ENCODE results near the gene CACNA1I. TPM values are rescaled to one million over a fixed set of nuclear protein-coding genes. Genes with fewer than 3 reads are reported as not detected.

CACNA1I gene
- total RNA-seq, 1 donor from 2014 or later = 0.07 TPM

DNA sequence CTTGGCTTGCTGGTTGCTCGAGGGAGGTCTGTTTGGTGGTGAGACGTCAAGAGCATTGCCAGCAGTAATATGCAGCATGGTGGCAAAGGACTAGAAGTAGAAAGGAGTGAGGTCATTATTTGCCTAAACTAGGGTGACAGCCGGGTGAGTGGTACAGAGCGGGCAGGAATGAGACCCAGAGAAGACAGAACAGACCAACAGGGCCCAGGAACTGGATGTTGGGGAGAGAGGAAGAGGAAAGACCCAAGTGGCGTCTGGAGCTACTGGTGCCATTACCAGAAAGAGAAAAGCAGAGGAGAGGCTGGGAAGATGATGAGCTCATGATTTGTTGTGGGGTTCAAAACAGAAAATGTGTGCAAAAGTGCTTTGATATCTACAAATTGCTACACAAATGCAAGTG, 164.3 kb downstream of the CACNA1I start:
- peaks cover 17% of the 10 kb centered on the region for H3K4me1 Mint-ChIP-seq
- no peak for DNase-seq (ENCODE audit: low read depth, low spot score)
- H3K27ac Mint-ChIP-seq (ENCODE audit: unreplicated experiment) = no peak overlapping the region
- TF ChIP-seq, protein P1, sequence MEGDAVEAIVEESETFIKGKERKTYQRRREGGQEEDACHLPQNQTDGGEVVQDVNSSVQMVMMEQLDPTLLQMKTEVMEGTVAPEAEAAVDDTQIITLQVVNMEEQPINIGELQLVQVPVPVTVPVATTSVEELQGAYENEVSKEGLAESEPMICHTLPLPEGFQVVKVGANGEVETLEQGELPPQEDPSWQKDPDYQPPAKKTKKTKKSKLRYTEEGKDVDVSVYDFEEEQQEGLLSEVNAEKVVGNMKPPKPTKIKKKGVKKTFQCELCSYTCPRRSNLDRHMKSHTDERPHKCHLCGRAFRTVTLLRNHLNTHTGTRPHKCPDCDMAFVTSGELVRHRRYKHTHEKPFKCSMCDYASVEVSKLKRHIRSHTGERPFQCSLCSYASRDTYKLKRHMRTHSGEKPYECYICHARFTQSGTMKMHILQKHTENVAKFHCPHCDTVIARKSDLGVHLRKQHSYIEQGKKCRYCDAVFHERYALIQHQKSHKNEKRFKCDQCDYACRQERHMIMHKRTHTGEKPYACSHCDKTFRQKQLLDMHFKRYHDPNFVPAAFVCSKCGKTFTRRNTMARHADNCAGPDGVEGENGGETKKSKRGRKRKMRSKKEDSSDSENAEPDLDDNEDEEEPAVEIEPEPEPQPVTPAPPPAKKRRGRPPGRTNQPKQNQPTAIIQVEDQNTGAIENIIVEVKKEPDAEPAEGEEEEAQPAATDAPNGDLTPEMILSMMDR (conservative IDR thresholded peaks at IDR 0.05) = no peak
- peaks cover 2% of the 10 kb centered on the region for H3K9me3 Mint-ChIP-seq
- peaks cover 13% of the 10 kb centered on the region for H3K27me3 Mint-ChIP-seq (ENCODE audit: low read depth)
- no peak overlapping the region for H3K4me3 Mint-ChIP-seq
- H3K36me3 Mint-ChIP-seq (ENCODE audit: low read depth) = no peaks in the 10 kb centered on the region

DNA sequence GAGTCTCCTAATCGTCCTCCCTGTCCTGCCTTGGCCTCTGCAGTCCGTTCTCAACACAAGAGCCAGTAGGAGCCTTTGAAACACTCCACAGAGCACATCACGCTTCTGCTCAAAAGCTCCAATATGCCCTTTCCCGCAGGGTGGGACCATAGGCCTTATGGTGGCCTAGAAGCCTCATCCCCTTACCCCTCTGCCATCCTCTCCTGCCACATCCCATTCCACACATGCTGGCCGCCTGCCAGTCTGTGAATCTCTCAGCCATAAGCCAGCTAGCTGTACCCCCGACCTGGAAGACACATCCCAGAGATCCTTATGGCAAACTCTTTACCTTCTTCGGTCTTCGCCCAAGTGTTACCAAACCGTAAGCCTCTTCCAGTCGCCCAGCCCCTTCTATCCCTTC, 165.2 kb downstream of the CACNA1I start:
- TF ChIP-seq, protein P1 (conservative IDR thresholded peaks at IDR 0.05) = no peak
- H3K27me3 Mint-ChIP-seq (ENCODE audit: low read depth) = peaks cover 13% of the 10 kb centered on the region
- H3K27ac Mint-ChIP-seq (ENCODE audit: unreplicated experiment) = no peak overlapping the region
- H3K36me3 Mint-ChIP-seq (ENCODE audit: low read depth) = no peaks in the 10 kb centered on the region
- H3K4me3 Mint-ChIP-seq = no peak overlapping the region
- H3K4me1 Mint-ChIP-seq = peaks cover 17% of the 10 kb centered on the region
- DNase-seq (ENCODE audit: low read depth, low spot score) = no peak
- peaks cover 2% of the 10 kb centered on the region for H3K9me3 Mint-ChIP-seq

DNA sequence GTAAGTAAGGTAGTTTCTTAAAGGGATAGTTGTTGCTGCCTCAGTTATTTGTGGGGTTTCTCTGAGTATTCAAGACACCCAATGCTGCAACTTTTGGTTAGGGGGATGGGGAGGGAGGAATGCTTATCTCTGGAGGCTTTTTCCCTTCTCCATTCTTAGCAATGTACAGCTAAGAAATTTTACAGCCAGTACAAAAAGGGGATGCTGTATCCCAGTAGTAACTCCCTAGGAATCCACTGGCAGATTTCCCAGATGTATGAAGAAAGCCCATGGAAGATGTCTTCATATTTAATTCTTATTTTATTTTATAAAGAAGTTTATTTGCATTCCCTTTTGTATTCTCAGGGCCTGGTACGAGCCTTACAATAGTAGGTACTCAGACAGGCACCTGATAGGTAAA, 168.2 kb downstream of the CACNA1I start:
- Mint-ChIP-seq H3K9me3 (peaks cover 5% of the 10 kb centered on the region), H3K36me3 (ENCODE audit: low read depth) (no peaks in the 10 kb centered on the region), H3K27ac (ENCODE audit: unreplicated experiment) (no peak overlapping the region), H3K27me3 (ENCODE audit: low read depth) (peaks cover 21% of the 10 kb centered on the region), H3K4me3 (no peak overlapping the region), H3K4me1 (peaks cover 8% of the 10 kb centered on the region)
- TF ChIP-seq, protein P1 (conservative IDR thresholded peaks at IDR 0.05) = no peak
- DNase-seq (ENCODE audit: low read depth, low spot score) = no peak

Other genes with a start within 250 kb of the CACNA1I start
- gene SYNGR1, start 220.8 kb upstream of the CACNA1I start, total RNA-seq = 30.0 and 30.4 TPM in 2 replicates
- gene TAB1, start 171.0 kb upstream of the CACNA1I start, total RNA-seq = 33.8 and 38.3 TPM in 2 replicates
- gene MGAT3, start 113.7 kb upstream of the CACNA1I start, total RNA-seq = 20.3 and 23.5 TPM in 2 replicates
- 43.3 and 45.0 TPM in 2 replicates for gene MIEF1, start 68.5 kb upstream of the CACNA1I start, total RNA-seq
- gene ATF4, start 50.2 kb upstream of the CACNA1I start, total RNA-seq = 363 and 364 TPM in 2 replicates
- gene RPS19BP1, start 38.0 kb upstream of the CACNA1I start, total RNA-seq = 67.5 and 72.6 TPM in 2 replicates